ENCODE data around the gene AVP.
"Not testable (repeated sequence)": the region's sequence is repeated elsewhere in the genome, so short reads cannot be mapped to it uniquely, and the experiment has no call there.

The AVP gene

DNA sequence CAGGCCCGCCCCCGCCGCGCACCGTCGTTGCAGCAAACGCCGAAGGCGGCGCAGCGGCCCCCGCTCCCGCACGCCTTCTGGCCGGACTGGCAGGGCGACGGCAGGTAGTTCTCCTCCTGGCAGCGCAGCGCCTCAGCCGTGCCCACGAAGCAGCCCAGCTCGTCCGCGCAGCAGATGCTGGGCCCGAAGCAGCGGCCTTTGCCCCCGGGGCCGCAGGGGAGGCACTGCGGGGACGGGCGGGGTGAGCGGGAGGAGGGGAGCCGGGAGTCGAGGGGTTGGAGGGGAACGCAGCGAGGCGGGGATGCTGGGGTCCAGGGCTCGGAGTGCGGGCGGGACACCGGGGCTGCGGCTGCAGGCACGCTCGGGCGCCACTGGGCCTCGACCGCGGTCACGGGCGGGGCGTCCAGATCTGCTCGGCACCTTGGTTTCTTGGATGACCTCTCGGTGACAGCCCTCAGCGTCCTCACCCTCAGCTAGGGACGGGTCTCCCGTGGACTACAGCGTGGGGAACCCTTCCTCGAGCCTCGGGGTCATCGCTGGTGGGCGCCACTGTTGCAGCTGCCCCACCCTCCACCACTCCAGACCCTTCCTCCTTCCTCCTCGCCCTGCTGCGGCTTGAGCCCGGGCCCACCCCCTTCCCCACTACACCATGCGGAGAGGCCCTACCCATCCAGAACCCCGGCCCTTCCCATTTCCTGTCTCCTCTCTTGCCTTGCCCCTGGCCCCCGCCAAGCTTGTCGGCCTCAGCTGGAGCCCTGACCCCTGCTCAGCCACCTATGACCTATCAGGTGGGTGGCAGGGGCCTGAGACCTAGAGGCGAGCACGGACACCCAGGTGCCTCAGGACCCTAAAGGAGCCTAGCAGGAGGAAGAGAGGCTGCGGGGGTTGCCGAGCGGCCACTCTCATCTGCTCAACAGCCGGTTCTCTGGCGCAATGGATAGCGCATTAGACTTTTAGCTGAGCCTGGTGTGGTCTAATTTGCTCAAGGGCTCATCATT is 1.3 kb downstream of the AVP start:
- no peak for DNase-seq (ENCODE audit: low read depth in 2 of 2)

- DNase-seq (ENCODE audit: low read depth in 2 of 2) = no peak
Measured at GRCh38 chr20:3082306-3082951, 2.1 kb downstream of the AVP start.

GRCh38 chr20:3081641-3082040 is 2.9 kb downstream of the AVP start:
- DNase-seq (ENCODE audit: low read depth in 2 of 2) = no peak

DNA sequence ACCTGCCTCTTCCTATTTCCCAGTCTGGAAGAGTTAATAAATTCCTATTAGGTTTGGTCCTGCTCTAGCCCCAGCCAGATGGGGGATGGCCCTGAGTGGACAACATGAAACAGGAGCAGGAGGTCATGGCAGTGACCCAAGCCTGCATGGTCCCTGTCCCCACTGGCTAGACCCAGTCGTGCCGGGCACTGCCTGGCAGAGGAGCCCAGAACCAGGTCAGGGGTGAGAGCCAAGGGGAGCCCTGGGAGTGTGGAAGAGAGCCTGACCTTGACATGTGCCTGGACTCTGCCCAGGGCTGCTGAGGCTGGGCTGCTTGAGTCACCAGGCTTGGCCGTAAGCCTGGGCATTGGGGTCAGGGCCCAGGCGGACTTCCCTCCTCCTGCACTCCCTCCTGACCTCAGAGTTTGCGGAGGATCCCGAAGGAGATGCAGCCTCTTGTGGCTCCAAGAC is 3.6 kb downstream of the AVP start:
- no peak for DNase-seq (ENCODE audit: low read depth in 2 of 2)

DNA sequence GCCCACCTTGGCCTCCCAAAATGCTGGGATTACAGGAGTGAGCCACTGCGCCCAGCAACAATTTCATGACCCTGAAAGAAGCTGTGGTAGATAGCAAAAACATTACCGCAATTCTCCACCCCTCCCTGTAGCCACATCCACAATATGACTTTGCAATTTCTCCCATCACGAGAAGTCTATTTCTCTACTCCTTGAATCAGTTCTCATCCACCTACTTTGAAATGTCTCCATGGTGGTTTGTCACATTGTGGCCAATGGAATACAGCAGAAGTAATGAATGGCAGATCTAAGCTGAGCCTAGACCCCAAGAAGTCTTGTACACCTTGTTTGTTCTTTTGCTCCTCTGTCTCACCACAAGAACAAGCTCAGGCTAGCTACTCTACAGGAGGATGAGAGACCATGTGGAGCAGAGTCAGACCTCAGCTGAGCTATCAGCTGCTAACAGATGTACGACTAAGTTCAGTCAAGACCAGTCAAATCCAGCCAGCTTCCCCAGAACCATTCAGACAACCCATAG is 6.8 kb downstream of the AVP start:
- DNase-seq (ENCODE audit: low read depth in 2 of 2) = no peak

GRCh38 chr20:3075315-3075714 is 9.2 kb downstream of the AVP start:
- DNase-seq (ENCODE audit: low read depth in 2 of 2) = not testable (repeated sequence)

DNA sequence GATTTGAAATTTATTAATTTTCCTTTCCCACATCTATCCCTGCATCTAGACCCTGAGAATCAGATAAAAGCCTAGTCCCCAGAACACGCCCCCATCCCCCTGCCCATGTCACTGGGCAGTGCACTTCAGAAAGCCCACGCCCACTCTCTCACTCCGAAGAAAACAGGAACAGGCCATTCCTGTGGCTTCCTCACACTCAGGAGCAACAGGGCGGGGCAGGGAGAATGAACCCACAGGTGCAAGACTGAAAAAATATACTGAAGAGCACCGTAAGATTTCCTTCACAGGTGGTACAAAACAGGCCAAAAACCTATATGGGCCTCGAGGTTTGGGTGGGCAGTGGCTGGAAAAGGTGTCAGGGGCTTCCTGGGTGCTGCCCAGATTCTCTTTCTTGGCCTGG is 9.7 kb downstream of the AVP start:
- no peak for DNase-seq (ENCODE audit: low read depth in 2 of 2)

DNA sequence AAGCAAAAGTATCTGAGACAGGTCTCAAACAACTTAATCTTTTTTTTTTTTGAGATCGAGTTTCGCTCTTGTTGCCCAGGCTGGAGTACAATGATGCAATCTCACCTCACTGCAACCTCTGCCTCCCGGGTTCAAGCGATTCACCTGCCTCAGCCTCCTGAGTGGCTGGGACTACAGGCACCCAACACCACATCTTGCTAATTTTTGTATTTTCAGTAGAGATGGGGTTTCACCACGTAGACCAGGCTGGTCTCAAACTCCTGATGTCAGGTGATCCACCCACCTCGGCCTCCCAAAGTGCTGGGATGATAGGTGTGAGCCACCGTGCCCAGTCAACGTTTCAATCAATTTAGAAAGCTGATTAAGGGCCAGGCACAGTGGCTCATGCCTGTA is 11.3 kb downstream of the AVP start:
- not testable (repeated sequence) for DNase-seq (ENCODE audit: low read depth in 2 of 2)

GRCh38 chr20:3072530-3073250 is 11.8 kb downstream of the AVP start:
- DNase-seq (ENCODE audit: low read depth in 2 of 2) = no peak

DNA sequence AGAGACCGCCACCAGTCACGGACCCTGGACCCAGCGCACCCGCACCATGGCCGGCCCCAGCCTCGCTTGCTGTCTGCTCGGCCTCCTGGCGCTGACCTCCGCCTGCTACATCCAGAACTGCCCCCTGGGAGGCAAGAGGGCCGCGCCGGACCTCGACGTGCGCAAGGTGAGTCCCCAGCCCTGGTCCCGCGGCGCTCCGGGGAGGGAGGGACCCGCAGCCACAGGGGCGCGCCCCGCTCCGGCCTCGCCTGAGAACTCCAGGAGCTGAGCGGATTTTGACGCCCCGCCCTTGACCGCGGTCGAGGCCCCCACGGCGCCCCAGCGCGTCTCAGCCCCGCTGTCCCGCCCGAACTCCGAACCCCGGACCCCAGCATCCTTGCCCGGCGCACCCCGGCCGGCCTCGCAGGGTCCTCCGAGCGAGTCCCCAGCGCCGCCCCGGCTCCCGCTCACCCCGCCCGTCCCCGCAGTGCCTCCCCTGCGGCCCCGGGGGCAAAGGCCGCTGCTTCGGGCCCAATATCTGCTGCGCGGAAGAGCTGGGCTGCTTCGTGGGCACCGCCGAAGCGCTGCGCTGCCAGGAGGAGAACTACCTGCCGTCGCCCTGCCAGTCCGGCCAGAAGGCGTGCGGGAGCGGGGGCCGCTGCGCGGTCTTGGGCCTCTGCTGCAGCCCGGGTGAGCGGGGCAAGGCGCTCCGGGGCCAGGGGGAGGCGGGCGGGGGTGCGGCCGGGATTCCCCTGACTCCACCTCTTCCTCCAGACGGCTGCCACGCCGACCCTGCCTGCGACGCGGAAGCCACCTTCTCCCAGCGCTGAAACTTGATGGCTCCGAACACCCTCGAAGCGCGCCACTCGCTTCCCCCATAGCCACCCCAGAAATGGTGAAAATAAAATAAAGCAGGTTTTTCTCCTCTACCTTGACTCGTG is 12.7 kb downstream of the AVP start, which contains the start of gene OXT:
OXT (plus strand) TSS at position 11 of the 920 bp plus-strand sequence; CDS start at position 47, 36 bp downstream.
- DNase-seq (ENCODE audit: low read depth in 2 of 2) = peak; percentile 46 to 69

DNA sequence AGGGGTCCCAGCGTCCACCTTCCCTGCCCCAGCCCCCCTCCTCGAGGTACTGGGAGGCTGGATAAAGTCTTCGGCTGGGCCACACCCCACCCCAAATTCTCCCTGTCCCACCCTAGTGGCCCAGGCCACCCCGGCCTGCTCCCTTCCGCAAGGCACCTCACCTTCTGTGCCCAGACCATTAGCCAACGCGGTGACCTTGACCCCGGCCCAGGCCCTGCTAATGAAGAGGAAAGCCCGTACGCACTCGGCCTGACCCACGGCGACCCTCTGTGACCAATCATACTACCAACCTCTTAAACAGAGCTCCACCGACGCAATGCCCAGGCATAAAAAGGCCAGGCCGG is 13.3 kb downstream of the AVP start:
- DNase-seq (ENCODE audit: low read depth in 2 of 2) = no peak

- no peak for DNase-seq (ENCODE audit: low read depth in 2 of 2)
Measured at GRCh38 chr20:3070725-3071124, 13.8 kb downstream of the AVP start.

GRCh38 chr20:3068986-3069900 is 15.3 kb downstream of the AVP start:
- DNase-seq (ENCODE audit: low read depth in 2 of 2) = no peak

- no peak for DNase-seq (ENCODE audit: low read depth in 2 of 2)
Measured at GRCh38 chr20:3068075-3068474, 16.4 kb downstream of the AVP start.

DNA sequence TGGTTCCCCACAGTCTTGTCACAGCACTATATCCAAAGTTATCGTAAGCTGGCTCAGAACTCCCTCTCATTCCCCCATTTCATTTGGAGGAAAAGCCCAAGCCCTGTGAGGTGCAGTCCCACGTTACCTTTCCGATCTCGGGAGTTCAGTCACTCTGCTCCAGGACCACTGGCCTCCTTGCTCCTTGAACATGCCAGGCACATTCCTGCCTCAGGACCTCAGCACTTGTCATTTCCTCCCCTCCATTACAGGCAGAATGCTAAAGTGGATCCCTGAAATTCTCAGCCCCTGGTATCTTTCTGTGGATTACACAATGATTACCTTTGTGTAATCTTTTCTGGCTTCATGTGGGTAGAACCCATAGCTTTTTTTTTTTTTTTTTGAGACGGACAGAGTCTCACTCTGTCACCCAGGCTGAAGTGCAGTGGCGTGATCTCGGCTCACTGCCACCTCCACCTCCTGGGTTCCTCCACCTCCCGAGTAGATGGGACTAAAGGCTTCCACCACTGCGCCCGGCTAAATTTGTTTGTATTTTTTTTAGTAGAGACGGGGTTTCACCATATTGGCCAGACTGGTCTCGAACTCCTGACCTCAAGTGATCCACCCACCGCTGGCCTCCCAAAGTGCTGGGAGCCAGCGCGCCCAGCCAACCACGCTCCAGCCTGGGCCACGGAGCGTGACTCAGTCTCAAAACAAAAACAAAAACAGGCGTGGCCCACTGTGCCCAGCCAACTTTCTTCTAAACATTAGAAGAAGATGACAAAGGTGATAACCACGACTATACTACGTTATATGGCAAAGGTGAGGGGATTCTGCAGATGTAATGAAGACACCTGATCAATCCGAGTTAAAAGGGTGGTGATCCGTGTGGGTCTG is 17.1 kb downstream of the AVP start:
- DNase-seq (ENCODE audit: low read depth in 2 of 2) = no peak

DNA sequence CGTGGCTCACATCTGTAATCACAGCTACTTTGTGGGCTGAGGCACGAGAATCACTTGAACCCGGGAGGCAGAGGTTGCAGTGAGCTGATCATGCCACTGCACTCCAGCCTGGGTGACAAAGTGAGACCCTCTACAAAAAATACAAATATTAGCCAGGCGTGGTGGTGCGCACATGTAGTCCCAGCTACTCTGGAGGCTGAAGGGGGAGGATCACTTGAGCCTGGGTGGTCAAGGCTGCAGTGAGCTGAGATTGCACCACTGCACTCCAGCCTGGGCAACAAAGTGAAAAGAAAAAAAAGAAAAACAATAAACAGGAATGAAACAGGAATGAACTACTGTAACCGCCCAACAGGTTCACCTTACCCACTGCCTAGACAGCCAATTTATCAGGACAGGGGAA is 20.4 kb downstream of the AVP start:
- DNase-seq (ENCODE audit: low read depth in 2 of 2) = not testable (repeated sequence)

- no peak for DNase-seq (ENCODE audit: low read depth in 2 of 2)
Measured at GRCh38 chr20:3059489-3059888, 25.0 kb downstream of the AVP start.

- no peak for DNase-seq (ENCODE audit: low read depth in 2 of 2)
Measured at GRCh38 chr20:3051385-3052019, 33.0 kb downstream of the AVP start.
